Measurements from ENCODE around the gene TPP1. TPM values are rescaled to one million over a fixed set of nuclear protein-coding genes. Genes with fewer than 3 reads are reported as not detected.

Gene TPP1
- polyA plus RNA-seq, 1 experiment: 77.6 TPM

- peaks cover 29% of the 10 kb centered on the region for H3K36me3 ChIP-seq (ENCODE audit: control insufficient read depth, insufficient read depth, low read length)
- H3K4me3 ChIP-seq (ENCODE audit: low read depth, low read length): peak overlapping the region; percentile 84
- H3K27me3 ChIP-seq (ENCODE audit: control insufficient read depth, insufficient read depth, low read length): no peaks in the 10 kb centered on the region
- POLR2A ChIA-PET: interaction anchor here (0.7 kb wide), 1 partner anchor 18 kb away, joined by 5 read pairs; no protein-coding TSS in a partner anchor
- CTCF ChIA-PET: interaction anchor here (0.8 to 3.9 kb wide), 8 partner anchors 10 to 102 kb away, joined by 3 to 17 read pairs (median 6); partner anchors contain the start of gene TPP1
- no peak for DNase-seq (ENCODE audit: low read depth)
- no peak for TF ChIP-seq CTCF (IDR thresholded peaks at IDR 0.05; ENCODE audit: insufficient read depth, low read depth, low read length)
These were observed 14.4 kb downstream of the TPP1 start for GRCh38 chr11:6604790-6605189.

GRCh38 chr11:6604081-6604626 is 15.1 kb downstream of the TPP1 start:
- ChIA-PET POLR2A (no interaction called here), CTCF (interaction anchor here (0.6 to 3.9 kb wide), 10 partner anchors 10 to 404 kb away, joined by 3 to 17 read pairs (median 4); partner anchors contain the start of genes MRPL17 and TPP1)
- DNase-seq (ENCODE audit: low read depth): no peak
- Histone ChIP-seq H3K4me3 (ENCODE audit: low read depth, low read length) (peak overlapping the region; percentile 84), H3K27me3 (ENCODE audit: control insufficient read depth, insufficient read depth, low read length) (no peaks in the 10 kb centered on the region), H3K36me3 (ENCODE audit: control insufficient read depth, insufficient read depth, low read length) (peaks cover 27% of the 10 kb centered on the region)
- peak; percentile 43 for TF ChIP-seq CTCF (IDR thresholded peaks at IDR 0.05; ENCODE audit: insufficient read depth, low read depth, low read length)

- CTCF ChIA-PET: interaction anchor here (0.6 to 3.9 kb wide), 9 partner anchors 9 to 403 kb away, joined by 3 to 17 read pairs (median 5); partner anchors contain the start of genes MRPL17 and TPP1
- POLR2A ChIA-PET: no interaction called here
These were observed 15.7 kb downstream of the TPP1 start, which contains the start of the genes ILK and RRP8 for GRCh38 chr11:6603287-6604080. Gene ILK (plus strand): TSS chr11:6603774. CDS start chr11:6604272, 498 bp downstream. Gene RRP8 (minus strand): TSS chr11:6603616. CDS start chr11:6603502, 114 bp downstream.

GRCh38 chr11:6602096-6602940 is 16.9 kb downstream of the TPP1 start:
- no peak for DNase-seq (ENCODE audit: low read depth)
- ChIA-PET CTCF (interaction anchor here (0.9 to 3.9 kb wide), 3 partner anchors 8 to 81 kb away, joined by 3 to 17 read pairs (median 5); partner anchors contain the start of gene MRPL17), POLR2A (no interaction called here)
- Histone ChIP-seq H3K27me3 (ENCODE audit: control insufficient read depth, insufficient read depth, low read length) (no peaks in the 10 kb centered on the region), H3K36me3 (ENCODE audit: control insufficient read depth, insufficient read depth, low read length) (peaks cover 22% of the 10 kb centered on the region), H3K4me3 (ENCODE audit: low read depth, low read length) (peak overlapping the region; percentile 84)
- no peak for TF ChIP-seq CTCF (IDR thresholded peaks at IDR 0.05; ENCODE audit: insufficient read depth, low read depth, low read length)

More at GRCh38 chr11:6603287-6604080, 15.7 kb downstream of the TPP1 start, which contains the start of the genes ILK and RRP8:
- Histone ChIP-seq H3K27me3 (ENCODE audit: control insufficient read depth, insufficient read depth, low read length) (no peaks in the 10 kb centered on the region), H3K4me3 (ENCODE audit: low read depth, low read length) (peak within 1 kb of the TSS; percentile 84), H3K36me3 (ENCODE audit: control insufficient read depth, insufficient read depth, low read length) (peaks cover 25% of the 10 kb centered on the region)
- peak; percentile 45 for DNase-seq (ENCODE audit: low read depth)
- TF ChIP-seq CTCF (IDR thresholded peaks at IDR 0.05; ENCODE audit: insufficient read depth, low read depth, low read length): peak; percentile 37
